SK-MEL-5 (cell line): Measurements from ENCODE around the gene ACTL7B. TPM values are rescaled to one million over a fixed set of nuclear protein-coding genes. Genes with fewer than 3 reads are reported as not detected.
A peak's percentile ranks its signal among the peaks of the same experiment; 100 is the strongest.
"Not testable (repeated sequence)": the region's sequence is repeated elsewhere in the genome, so short reads cannot be mapped to it uniquely, and the experiment has no call there.

Experiments
- DNase-seq: peaks from one replicate; pipeline ENCODE4 v3.0.0-alpha.2; 2016; ENCODE audit warnings: low read depth, low spot score
- in situ Hi-C: cut with HindIII; loops from 2 replicates; pipeline ENCODE4 v1.10.0; 2016; ENCODE audit warnings: low sequenced_read_pairs, high pct_unique_total_duplicates, low pct_unique_long_range_greater_than_20kb
- polyA plus RNA-seq, 2 experiments: library from polyadenylated mRNA; depleted of rRNA; stranded (reverse); fragments of >200 nt; gene quantifications; 2 replicates each; pipeline ENCODE4 v1.2.3, GENCODE V29; 2015
- total RNA-seq: library from RNA; depleted of rRNA; stranded (reverse); fragments of >200 nt; shearing (Covaris generic); gene quantifications from 2 replicates; pipeline ENCODE4 v1.2.3, GENCODE V29; 2014; rRNA removed

ACTL7B gene
- total RNA-seq = not detected in 2 replicates
- polyA plus RNA-seq (2015; cell fraction: cytosol; rRNA removed) = not detected in 2 replicates
- polyA plus RNA-seq (2015; cell fraction: nucleus; rRNA removed) = 0.23 TPM in 1 of 2 replicates, not detected in the other

GRCh38 chr9:108855888-108856287, at the start of gene ACTL7B:
Gene ACTL7B, minus strand, starts transcription at chr9:108855986. Its CDS starts 56 bp downstream, at chr9:108855930.
- no peak for DNase-seq
- in situ Hi-C loops = no loop called here

- in situ Hi-C loops = no loop called here
- DNase-seq = no peak
These were observed 49.7 kb upstream of the ACTL7B start for GRCh38 chr9:108905494-108905893.

GRCh38 chr9:108904161-108904560, 48.4 kb upstream of the ACTL7B start:
- in situ Hi-C loops = no loop called here
- no peak for DNase-seq

- in situ Hi-C loops = no loop called here
- DNase-seq = no peak
These were observed 47.8 kb upstream of the ACTL7B start for GRCh38 chr9:108903420-108904103.

- in situ Hi-C loops = no loop called here
- no peak for DNase-seq
These were observed 44.4 kb upstream of the ACTL7B start for GRCh38 chr9:108900176-108900575.

GRCh38 chr9:108899023-108899695, 43.4 kb upstream of the ACTL7B start:
- in situ Hi-C loops, DNase-seq: not testable (repeated sequence)

- in situ Hi-C loops = no loop called here
- no peak for DNase-seq
These were observed 41.7 kb upstream of the ACTL7B start for GRCh38 chr9:108897324-108898096.

GRCh38 chr9:108894225-108894997, 38.6 kb upstream of the ACTL7B start:
- no peak for DNase-seq
- in situ Hi-C loops = no loop called here

- peak; percentile 46 for DNase-seq
- in situ Hi-C loops = no loop called here
These were observed 33.9 kb upstream of the ACTL7B start for GRCh38 chr9:108889649-108890067.

- in situ Hi-C loops, DNase-seq: not testable (repeated sequence)
These were observed 30.9 kb upstream of the ACTL7B start for GRCh38 chr9:108886594-108887271.

GRCh38 chr9:108885643-108886348, 30.0 kb upstream of the ACTL7B start:
- in situ Hi-C loops = no loop called here
- peak; percentile 49 for DNase-seq

- in situ Hi-C loops = no loop called here
- DNase-seq = no peak
These were observed 28.9 kb upstream of the ACTL7B start for GRCh38 chr9:108884701-108885100.

- in situ Hi-C loops = no loop called here
- no peak for DNase-seq
These were observed 27.3 kb upstream of the ACTL7B start for GRCh38 chr9:108883085-108883484.

GRCh38 chr9:108882052-108882888, 26.5 kb upstream of the ACTL7B start:
- in situ Hi-C loops = no loop called here
- DNase-seq = no peak

GRCh38 chr9:108880738-108881316, 25.0 kb upstream of the ACTL7B start:
- in situ Hi-C loops = no loop called here

More at GRCh38 chr9:108880738-108881316, 25.0 kb upstream of the ACTL7B start:
- DNase-seq = no peak
